Measurements from ENCODE around the gene NOTCH1.
A peak's percentile ranks its signal among the peaks of the same experiment; 100 is the strongest.

Gene NOTCH1

DNA sequence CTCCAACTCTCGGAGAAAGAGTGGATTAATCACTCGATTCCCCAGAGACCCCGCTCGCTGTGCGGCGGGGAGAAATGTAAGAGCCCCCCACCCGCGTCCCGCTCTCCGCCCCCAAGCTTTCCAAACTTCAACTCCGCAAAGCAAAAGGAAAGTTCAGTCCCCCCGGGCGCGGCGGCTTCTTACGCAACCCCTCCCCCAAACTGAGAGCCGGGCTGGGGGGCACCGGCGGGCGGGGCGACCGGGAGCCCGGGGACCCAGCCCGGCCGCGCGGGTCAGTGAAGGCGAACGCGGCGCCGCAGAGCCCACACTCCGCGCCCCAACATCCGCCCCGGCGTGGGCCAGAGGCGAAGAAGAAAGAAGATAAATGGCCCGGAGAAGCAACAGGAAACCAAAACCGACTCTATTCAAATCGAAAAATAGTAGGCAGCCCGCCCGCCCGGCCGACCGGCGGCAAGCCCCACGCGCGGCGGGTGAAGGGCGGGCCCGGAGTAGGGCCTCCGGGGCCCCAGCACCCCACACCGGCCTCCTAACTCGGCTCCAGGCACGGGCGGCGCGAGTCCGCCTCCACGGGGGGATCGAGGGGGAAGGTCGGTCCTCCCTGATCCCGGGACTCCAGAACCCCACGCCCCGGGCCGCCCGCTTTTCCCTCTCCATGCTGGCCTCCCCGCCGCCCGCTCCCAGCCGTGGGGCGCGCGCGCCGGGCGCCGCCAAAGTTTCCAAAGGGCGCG is 720 bp downstream of the NOTCH1 start:
- peak; percentile 52 to 57 for DNase-seq (ENCODE audit: low read depth in 2 of 2)

DNA sequence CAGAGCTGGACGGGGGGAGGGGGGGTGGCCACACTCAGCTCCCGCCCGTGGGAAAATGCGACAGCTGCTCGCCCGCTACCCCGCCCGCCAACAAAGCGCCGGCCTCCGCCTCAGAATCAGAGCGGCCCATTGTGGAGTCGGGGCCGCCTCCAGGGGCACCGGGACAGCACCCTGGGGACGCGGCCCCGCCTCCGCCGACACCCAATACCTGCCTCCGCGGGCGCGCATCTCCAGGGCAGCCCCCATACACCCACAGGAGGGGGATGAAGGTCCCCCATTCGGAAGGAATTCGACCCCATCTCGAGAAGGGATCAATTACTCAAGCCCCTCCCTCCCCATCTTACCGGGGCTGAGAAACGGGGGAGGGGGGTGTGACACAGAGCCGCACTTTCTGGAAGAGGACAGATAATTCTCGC is 1.3 kb downstream of the NOTCH1 start:
- DNase-seq (ENCODE audit: low read depth in 2 of 2), result peak; percentile 57 to 63

- DNase-seq (ENCODE audit: low read depth in 2 of 2), result no peak
Measured at GRCh38 chr9:136543830-136544547, 1.9 kb downstream of the NOTCH1 start.

DNA sequence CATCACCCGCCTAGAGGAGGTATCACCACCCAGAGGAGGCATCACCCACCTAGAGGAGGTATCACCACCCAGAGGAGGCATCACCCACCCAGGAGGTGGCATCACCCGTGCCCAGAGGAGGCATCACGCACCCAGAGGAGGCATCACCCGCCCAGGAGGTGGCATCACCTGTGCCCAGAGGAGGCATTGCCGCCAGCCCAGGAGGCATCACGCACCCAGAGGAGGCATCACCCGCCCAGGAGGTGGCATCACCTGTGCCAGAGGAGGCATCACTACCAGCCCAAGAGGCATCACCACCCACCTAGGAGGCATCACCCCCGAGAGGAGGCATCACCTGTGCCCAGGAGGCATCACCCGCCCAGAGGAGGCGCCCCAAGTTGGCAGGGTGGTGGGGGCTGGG is 2.6 kb downstream of the NOTCH1 start:
- no peak for DNase-seq (ENCODE audit: low read depth in 2 of 2)

GRCh38 chr9:136542241-136543040 is 3.4 kb downstream of the NOTCH1 start:
- DNase-seq (ENCODE audit: low read depth in 2 of 2), result no peak

- no peak for DNase-seq (ENCODE audit: low read depth in 2 of 2)
Measured at GRCh38 chr9:136541709-136542108, 4.1 kb downstream of the NOTCH1 start.

- DNase-seq (ENCODE audit: low read depth in 2 of 2), result no peak
Measured at GRCh38 chr9:136541179-136541578, 4.7 kb downstream of the NOTCH1 start.

DNA sequence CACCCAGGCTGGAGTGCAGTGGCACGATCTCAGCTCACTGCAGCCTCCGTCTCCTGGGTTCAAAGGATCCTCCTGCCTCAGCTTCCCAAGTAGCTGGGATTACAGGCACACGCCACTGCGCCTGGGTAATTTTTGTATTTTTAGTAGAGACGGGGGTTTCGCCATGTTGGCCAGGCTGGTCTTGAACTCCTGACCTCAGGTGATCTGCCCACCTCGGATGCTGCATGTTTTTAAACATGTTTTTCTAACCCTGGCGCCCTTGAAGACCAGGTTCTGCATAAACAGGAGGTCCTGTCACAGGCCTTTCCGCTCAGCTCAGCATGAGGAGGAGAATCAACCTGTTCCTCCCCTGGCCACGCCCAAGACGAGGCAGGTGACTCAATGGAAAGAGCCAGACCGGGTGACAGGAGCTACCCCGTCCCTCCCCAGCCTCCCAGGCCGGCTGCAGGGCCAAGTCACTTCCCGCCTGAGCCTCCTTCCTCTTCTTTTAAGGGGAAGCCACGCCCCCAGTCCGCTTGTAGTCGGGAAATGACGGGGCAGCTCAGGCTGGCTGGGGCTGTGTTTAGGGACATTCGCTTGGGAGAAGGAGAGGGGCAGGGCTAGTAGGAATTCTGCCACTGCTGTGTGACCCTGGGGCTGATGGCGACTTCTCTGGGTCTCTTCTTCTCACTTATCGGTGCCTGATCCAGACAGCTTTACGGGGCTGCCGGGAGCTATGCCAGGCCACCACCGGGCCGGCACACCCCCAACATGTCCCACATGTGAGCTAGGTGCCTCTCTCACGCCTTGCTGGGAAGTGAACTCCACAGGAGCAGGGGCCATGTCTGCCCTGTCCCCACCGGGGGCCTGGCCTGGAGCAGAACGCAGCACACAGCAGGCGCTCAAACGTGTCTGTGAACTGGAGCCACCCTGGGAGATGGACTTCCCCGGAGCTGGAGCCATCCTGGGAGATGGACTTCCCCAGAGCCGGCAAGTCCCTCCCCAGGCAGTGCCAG is 6.1 kb downstream of the NOTCH1 start:
- peak; percentile 86 to 94 for DNase-seq (ENCODE audit: low read depth in 2 of 2)

DNA sequence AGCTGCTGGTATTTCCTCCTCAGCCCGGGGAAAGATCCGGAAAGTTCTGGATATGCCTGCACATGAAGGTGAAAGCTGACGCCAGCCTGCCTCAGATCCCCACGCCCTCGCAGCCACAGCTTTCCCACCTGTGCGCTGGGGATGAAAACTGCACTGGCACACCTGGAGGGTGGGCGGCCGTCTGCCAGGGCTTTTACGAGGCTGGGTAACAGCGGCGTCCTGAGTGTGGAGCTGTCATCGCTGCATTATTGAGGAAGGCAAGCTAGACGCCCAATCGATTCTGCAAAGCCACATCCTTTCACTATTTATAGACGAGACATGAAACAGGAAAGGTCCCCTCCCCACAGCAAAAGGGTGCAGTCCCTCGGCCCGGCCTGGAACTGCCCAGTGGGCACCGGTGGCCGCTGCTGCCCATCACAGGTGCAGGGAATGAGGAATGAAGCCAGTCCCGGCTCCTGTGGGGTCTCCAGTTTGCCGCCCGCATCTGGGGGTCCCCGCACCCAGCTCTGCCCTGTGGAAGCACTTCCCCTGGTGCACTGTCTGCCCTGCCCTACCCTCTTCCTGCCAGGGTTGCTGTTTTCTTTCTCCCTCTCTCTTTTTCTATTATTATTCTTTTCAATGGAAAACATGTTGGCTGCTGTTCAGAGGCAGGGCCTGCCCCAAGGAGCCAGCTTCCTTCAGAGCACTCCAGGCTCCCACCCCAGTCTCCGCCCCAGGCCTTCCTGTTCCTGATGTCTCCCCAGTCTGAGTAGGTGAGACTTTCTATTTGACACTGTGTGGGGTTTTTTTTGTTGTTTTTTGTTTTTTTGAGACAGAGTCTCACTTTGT is 7.0 kb downstream of the NOTCH1 start:
- DNase-seq (ENCODE audit: low read depth in 2 of 2), result peak; percentile 55 to 56

DNA sequence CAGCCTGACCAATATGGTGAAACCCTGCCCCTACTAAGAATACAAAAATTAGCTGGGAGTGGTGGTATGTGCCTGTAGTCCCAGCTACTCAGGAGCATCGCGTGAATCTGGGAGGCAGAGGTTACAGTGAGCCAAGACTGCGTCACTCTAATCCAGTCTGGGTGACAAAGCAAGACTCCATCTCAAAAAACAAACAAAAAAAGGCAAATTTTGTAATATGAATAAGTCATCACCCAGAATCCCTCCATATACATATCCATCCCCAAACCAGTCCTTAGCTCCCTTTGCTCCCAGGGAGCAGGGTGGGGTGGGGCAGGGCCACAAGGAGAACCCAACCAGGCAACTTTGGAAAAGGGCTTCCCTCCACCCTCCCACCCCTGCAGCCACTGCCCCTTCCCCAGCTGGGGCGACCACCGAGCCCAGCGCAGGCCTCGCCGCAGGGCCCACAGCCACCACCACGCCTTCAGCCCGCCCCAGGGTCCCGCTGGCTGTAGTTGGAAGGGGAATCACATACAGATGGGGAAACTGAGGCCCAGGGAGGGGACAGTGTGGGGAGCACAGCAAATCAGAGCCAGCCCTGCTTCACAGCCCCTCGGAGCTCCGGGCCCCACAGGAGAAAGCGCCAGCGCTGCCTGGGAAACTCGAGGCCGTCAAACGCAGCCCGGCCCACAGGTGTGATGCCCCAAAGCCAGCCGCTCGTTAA is 7.8 kb downstream of the NOTCH1 start:
- no peak for DNase-seq (ENCODE audit: low read depth in 2 of 2)

GRCh38 chr9:136537411-136537810 is 8.4 kb downstream of the NOTCH1 start:
- DNase-seq (ENCODE audit: low read depth in 2 of 2), result no peak

DNA sequence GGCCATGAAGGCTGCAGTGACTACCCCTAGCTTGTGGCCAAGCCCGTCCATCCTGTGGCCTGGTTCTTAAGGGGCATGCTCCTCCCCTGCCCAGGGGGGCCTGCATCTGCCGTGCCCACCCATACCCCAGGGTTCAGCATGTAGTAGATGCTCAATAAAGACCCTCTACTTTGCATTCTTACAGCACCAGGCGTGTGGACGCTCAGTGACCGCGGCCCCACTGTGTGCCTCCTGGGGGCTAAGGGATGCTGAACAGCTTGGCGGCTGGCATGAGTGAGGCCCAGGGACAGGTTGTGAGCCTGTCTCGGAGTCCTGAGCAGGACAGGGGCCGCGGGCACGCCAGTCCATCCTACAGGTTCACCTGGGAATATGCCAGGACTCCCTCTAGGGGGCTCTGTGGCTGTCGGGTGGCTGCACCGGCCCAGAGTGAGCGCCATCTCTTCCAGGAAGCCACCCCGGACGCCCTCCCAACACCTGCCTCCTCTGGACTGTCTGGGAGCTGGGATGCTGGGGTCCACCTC is 9.1 kb downstream of the NOTCH1 start:
- DNase-seq (ENCODE audit: low read depth in 2 of 2), result no peak

GRCh38 chr9:136536051-136536720 is 9.7 kb downstream of the NOTCH1 start:
- DNase-seq (ENCODE audit: low read depth in 2 of 2), result no peak

DNA sequence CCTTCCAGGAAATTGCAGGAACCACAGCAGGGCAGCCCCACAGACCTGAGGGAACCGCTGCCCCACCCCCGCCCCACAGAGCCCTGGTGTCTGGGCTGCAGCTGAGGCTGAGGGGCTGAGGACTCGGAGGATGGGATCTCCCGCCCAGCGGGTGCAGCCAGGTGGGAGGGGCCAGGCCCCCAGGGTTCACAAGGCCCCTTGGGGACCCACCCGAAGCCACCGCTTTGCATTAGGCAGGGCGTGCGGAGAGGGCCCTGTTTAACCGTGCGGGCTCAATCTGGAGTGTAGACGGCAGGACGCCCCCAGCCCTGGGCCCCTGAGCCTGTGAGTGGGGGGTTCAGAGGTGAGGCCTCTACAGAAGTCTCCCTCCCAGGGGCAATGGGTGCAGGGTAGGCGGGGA is 10.8 kb downstream of the NOTCH1 start:
- DNase-seq (ENCODE audit: low read depth in 2 of 2), result no peak

DNA sequence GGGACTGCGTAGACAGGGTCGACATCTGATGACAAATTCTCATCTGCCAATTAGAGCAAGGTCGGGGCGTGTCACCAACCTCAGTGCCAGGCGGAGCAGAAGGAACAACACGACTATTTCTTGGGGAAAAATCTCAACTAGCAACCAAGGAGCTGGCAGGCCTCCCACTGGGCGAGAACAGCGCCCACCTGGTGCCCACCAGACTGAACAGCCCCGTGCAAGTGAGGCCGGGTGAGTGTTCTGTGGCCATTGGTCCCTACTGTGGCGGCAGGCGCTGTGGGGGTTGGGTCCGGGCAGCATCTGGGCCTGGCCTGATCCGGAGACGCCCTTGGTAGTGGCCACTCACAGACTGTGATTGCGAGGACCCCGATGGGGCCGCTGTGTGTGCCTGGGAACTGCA is 11.5 kb downstream of the NOTCH1 start:
- DNase-seq (ENCODE audit: low read depth in 2 of 2), result no peak

GRCh38 chr9:136533775-136534157 is 12.1 kb downstream of the NOTCH1 start:
- DNase-seq (ENCODE audit: low read depth in 2 of 2), result peak; percentile 74 to 76

DNA sequence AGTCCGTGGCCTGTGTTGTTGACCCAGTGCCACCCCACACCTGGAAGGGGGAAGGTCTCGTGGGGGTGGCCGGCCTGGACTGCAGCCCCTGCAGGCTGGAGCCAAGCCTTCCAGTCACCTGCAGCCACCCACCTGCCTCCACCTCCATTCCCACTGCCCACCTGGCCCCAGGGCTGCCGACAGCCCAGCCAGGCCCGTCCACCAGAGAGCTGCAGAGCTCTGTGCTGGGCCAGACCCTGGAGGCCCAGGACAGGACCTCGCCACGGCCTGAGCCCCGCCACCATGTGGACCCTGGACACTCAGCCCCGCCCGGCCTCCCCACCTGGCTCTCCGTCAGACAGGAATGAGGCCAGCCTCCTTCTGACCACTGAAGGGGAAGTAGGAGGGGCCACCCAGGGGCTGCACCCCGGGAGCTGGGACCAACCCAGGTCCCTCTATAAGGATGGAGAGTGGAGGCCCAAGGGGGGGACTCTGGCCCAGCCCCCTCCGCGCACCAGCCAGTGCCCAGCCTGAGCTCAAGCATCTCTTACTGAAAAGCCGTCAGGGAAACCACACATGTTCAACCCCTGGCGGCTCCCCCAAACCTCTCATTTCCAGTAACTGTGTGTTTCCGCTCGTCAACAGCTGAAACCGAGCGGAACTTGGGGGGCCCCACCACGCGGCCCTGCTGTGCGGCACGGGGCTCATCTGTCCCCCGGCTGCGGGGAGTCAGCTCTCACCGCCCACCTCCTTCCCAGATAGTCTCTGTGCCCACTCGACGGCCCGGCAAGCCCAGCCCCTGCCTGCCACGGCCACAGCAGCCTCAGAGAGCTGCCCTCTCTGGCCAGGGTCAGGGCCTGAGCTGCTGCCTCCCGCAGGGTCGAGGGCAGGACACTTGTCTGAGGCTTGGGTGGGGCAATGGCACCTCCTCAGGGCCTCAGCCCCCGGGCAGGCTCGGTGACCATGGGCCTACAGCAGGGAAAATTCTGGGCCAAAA is 12.8 kb downstream of the NOTCH1 start:
- DNase-seq (ENCODE audit: low read depth in 2 of 2), result peak; percentile 58 to 74
